HUES48 (cell line): ENCODE data around the gene SPEM2.

Experiments used
- H3K27ac ChIP-seq: one replicate; pipeline ENCODE4 v1.7.0; 2013; ENCODE audit warnings: low read depth, low read length, inconsistent platforms
- H3K27me3 ChIP-seq: 2 replicates; pipeline ENCODE4 v1.6.1; 2013; ENCODE audit warnings: mild to moderate bottlenecking, low read length; ENCODE audit not compliant: control insufficient read depth, insufficient read depth
- H3K36me3 ChIP-seq: 2 replicates; pipeline ENCODE4 v1.6.1; 2013; ENCODE audit warnings: low read length; ENCODE audit not compliant: control insufficient read depth, insufficient read depth
- H3K4me1 ChIP-seq: 2 replicates; pipeline ENCODE4 v1.6.1; 2013; ENCODE audit warnings: mild to moderate bottlenecking, low read length; ENCODE audit not compliant: control insufficient read depth, insufficient read depth
- H3K4me3 ChIP-seq: 2 replicates; pipeline ENCODE4 v1.5.1; 2013; ENCODE audit warnings: mild to moderate bottlenecking, low read depth, low read length
- H3K9ac ChIP-seq: 2 replicates; pipeline ENCODE4 v1.6.1; 2013; ENCODE audit warnings: mild to moderate bottlenecking, low read depth, low read length, moderate library complexity
- H3K9me3 ChIP-seq: 2 replicates; pipeline ENCODE4 v1.6.1; 2013; ENCODE audit warnings: low read length; ENCODE audit not compliant: control insufficient read depth, insufficient read depth

Gene SPEM2

GRCh38 chr17:7437950-7438614 is 12.7 kb downstream of the SPEM2 start:
- Histone ChIP-seq H3K9ac (no peak overlapping the region), H3K27ac (no peak overlapping the region), H3K9me3 (no peaks in the 10 kb centered on the region), H3K27me3 (peaks cover 24% of the 10 kb centered on the region), H3K4me3 (peak overlapping the region; percentile 92), H3K36me3 (no peaks in the 10 kb centered on the region), H3K4me1 (peaks cover 26% of the 10 kb centered on the region)

- Histone ChIP-seq H3K27me3 (peaks cover 24% of the 10 kb centered on the region), H3K36me3 (no peaks in the 10 kb centered on the region), H3K4me1 (peaks cover 26% of the 10 kb centered on the region), H3K4me3 (peak overlapping the region; percentile 92), H3K27ac (no peak overlapping the region), H3K9ac (no peak overlapping the region), H3K9me3 (no peaks in the 10 kb centered on the region)
Observed at GRCh38 chr17:7438656-7439460, 13.4 kb downstream of the SPEM2 start.

GRCh38 chr17:7439462-7440112 is 14.2 kb downstream of the SPEM2 start, which contains the start of gene FGF11:
Gene FGF11, plus strand, starts transcription at chr17:7439512. Its CDS starts 109 bp downstream, at chr17:7439621.
- H3K27me3 ChIP-seq = peaks cover 24% of the 10 kb centered on the region
- peaks cover 29% of the 10 kb centered on the region for H3K4me1 ChIP-seq
- H3K27ac ChIP-seq = peak within 1 kb of the TSS; percentile 86
- H3K36me3 ChIP-seq = no peaks in the 10 kb centered on the region
- H3K4me3 ChIP-seq = peak within 1 kb of the TSS; percentile 92
- no peaks in the 10 kb centered on the region for H3K9me3 ChIP-seq
- peak within 1 kb of the TSS; percentile 93 for H3K9ac ChIP-seq

- Histone ChIP-seq H3K9ac (peak overlapping the region; percentile 93), H3K27ac (peak overlapping the region; percentile 86)
Observed at GRCh38 chr17:7440113-7440833, 14.9 kb downstream of the SPEM2 start.

GRCh38 chr17:7440834-7441195 is 15.4 kb downstream of the SPEM2 start:
- H3K9ac ChIP-seq = peak overlapping the region; percentile 93; the same call in 1 of the 2 replicates
- peaks cover 31% of the 10 kb centered on the region for H3K4me1 ChIP-seq
- H3K9me3 ChIP-seq = no peaks in the 10 kb centered on the region
- H3K36me3 ChIP-seq = no peaks in the 10 kb centered on the region
- H3K4me3 ChIP-seq = peak overlapping the region; percentile 92
- peak overlapping the region; percentile 86 for H3K27ac ChIP-seq
- H3K27me3 ChIP-seq = peaks cover 24% of the 10 kb centered on the region

More at GRCh38 chr17:7440113-7440833, 14.9 kb downstream of the SPEM2 start:
- Histone ChIP-seq H3K4me1 (peaks cover 31% of the 10 kb centered on the region), H3K9me3 (no peaks in the 10 kb centered on the region), H3K4me3 (peak overlapping the region; percentile 92), H3K27me3 (peaks cover 24% of the 10 kb centered on the region), H3K36me3 (no peaks in the 10 kb centered on the region)

- Histone ChIP-seq H3K27me3 (peaks cover 24% of the 10 kb centered on the region), H3K9ac (no peak overlapping the region), H3K4me1 (peaks cover 28% of the 10 kb centered on the region)
Observed at GRCh38 chr17:7441266-7441665, 15.8 kb downstream of the SPEM2 start.

GRCh38 chr17:7442142-7442541 is 16.7 kb downstream of the SPEM2 start:
- no peak overlapping the region for H3K27ac ChIP-seq
- H3K4me1 ChIP-seq = peaks cover 30% of the 10 kb centered on the region
- H3K36me3 ChIP-seq = no peaks in the 10 kb centered on the region
- H3K27me3 ChIP-seq = peaks cover 24% of the 10 kb centered on the region
- no peak overlapping the region for H3K4me3 ChIP-seq
- no peaks in the 10 kb centered on the region for H3K9me3 ChIP-seq
- H3K9ac ChIP-seq = no peak overlapping the region

More at GRCh38 chr17:7441266-7441665, 15.8 kb downstream of the SPEM2 start:
- H3K27ac ChIP-seq = peak overlapping the region; percentile 46
- H3K36me3 ChIP-seq = no peaks in the 10 kb centered on the region
- peak overlapping the region; percentile 92 for H3K4me3 ChIP-seq
- H3K9me3 ChIP-seq = no peaks in the 10 kb centered on the region

GRCh38 chr17:7443499-7444485 is 18.4 kb downstream of the SPEM2 start:
- peaks cover 10% of the 10 kb centered on the region for H3K27me3 ChIP-seq
- H3K4me3 ChIP-seq = no peak overlapping the region
- H3K36me3 ChIP-seq = no peaks in the 10 kb centered on the region
- no peak overlapping the region for H3K27ac ChIP-seq
- H3K9ac ChIP-seq = no peak overlapping the region
- peaks cover 18% of the 10 kb centered on the region for H3K4me1 ChIP-seq
- no peaks in the 10 kb centered on the region for H3K9me3 ChIP-seq

GRCh38 chr17:7444682-7445618 is 19.5 kb downstream of the SPEM2 start, which contains the start of gene CHRNB1:
Gene CHRNB1, plus strand, starts transcription at chr17:7445061. Its CDS starts 67 bp downstream, at chr17:7445128.
- peak within 1 kb of the TSS; percentile 68 for H3K4me3 ChIP-seq
- no peaks in the 10 kb centered on the region for H3K36me3 ChIP-seq
- no peaks in the 10 kb centered on the region for H3K27me3 ChIP-seq
- peaks cover 15% of the 10 kb centered on the region for H3K4me1 ChIP-seq
- H3K9ac ChIP-seq = no peak within 1 kb of the TSS
- H3K9me3 ChIP-seq = no peaks in the 10 kb centered on the region
- peak within 1 kb of the TSS; percentile 76 for H3K27ac ChIP-seq
